GM21367 (cell line): Measurements from ENCODE around the gene SHISA8.

Experiments used
- ATAC-seq: cut with Tn5 transposase; IDR thresholded peaks from one replicate; pipeline ENCODE4 v1.9.1; 2021; ENCODE audit not compliant: unreplicated experiment

SHISA8 gene

GRCh38 chr22:41862530-41863266 lies 52.2 kb downstream of the SHISA8 start:
- no peak for ATAC-seq

- ATAC-seq = no peak
Measured at GRCh38 chr22:41862160-41862529, 52.7 kb downstream of the SHISA8 start.
